OCI-LY7 (cell line): Measurements from ENCODE around the gene DMRT3. TPM values are rescaled to one million over a fixed set of nuclear protein-coding genes. Genes with fewer than 3 reads are reported as not detected.

Experiments
- BruUV-seq: library from RNA; stranded (reverse); fragments of 400-500 nt; replicated peaks from 2 replicates; lab custom pipeline; 2021; lab: Mats Ljungman, UMichigan
- CTCF ChIA-PET: fragments of 300-600 bp; sonication (Branson Sonifier 250); formaldehyde crosslinking; loops from one replicate; lab custom pipeline; 2022; ENCODE audit warnings: antibody characterized with exemption; ENCODE audit not compliant: unreplicated experiment; lab: Charles Lee
- POLR2A ChIA-PET: fragments of 300-600 bp; sonication (Branson Sonifier 250); formaldehyde crosslinking; loops from one replicate; lab custom pipeline; 2022; ENCODE audit warnings: antibody characterized with exemption; lab: Charles Lee
- DNase-seq: peaks from one replicate; pipeline ENCODE4 v3.0.0-alpha.2; 2015; ENCODE audit warnings: low spot score
- H2AFZ ChIP-seq: fragments of 200-600 bp; sonication (generic), shearing (Covaris generic); 2 replicates; pipeline ENCODE4 v1.6.1; 2014; ENCODE audit warnings: mild to moderate bottlenecking, antibody characterized with exemption, low read length, moderate library complexity
- H3K27ac ChIP-seq: fragments of 200-600 bp; sonication (generic); 2 replicates; pipeline ENCODE4 v1.5.1; 2014; ENCODE audit warnings: mixed run types, low read depth, mild to moderate bottlenecking, moderate library complexity, low read length, inconsistent platforms; ENCODE audit not compliant: poor library complexity, severe bottlenecking
- H3K36me3 ChIP-seq: fragments of 200-600 bp; sonication (generic); 2 replicates; pipeline ENCODE4 v1.6.1; 2014; ENCODE audit warnings: mild to moderate bottlenecking, antibody characterized with exemption, low read length, moderate library complexity, mixed read lengths; ENCODE audit not compliant: insufficient read depth
- H3K4me1 ChIP-seq: fragments of 200-600 bp; sonication (generic); 2 replicates; pipeline ENCODE4 v1.5.1; 2014; ENCODE audit warnings: mild to moderate bottlenecking, low read length; ENCODE audit not compliant: insufficient read depth, poor library complexity, severe bottlenecking
- H3K4me2 ChIP-seq: fragments of 200-600 bp; sonication (generic); 2 replicates; pipeline ENCODE4 v1.6.1; 2014; ENCODE audit warnings: mild to moderate bottlenecking, low read length
- H3K4me3 ChIP-seq: fragments of 200-600 bp; sonication (generic); 2 replicates; pipeline ENCODE4 v1.5.1; 2014; ENCODE audit warnings: mild to moderate bottlenecking, low read depth, low read length; ENCODE audit not compliant: poor library complexity, severe bottlenecking
- H3K79me2 ChIP-seq: fragments of 200-600 bp; sonication (generic); 2 replicates; pipeline ENCODE4 v1.6.1; 2016; ENCODE audit warnings: low read depth, mild to moderate bottlenecking, low read length, moderate library complexity, mixed read lengths; ENCODE audit not compliant: insufficient read depth
- H3K9me2 ChIP-seq: fragments of 200-600 bp; sonication (generic); 2 replicates; pipeline ENCODE4 v1.6.1; 2016; ENCODE audit warnings: mild to moderate bottlenecking, low read length, mixed read lengths; ENCODE audit not compliant: insufficient read depth
- H3K9me3 ChIP-seq: fragments of 200-600 bp; sonication (generic); 2 replicates; pipeline ENCODE4 v1.6.1; 2014; ENCODE audit warnings: mild to moderate bottlenecking, mixed run types, low read length, mixed read lengths
- H4K20me1 ChIP-seq: fragments of 200-600 bp; sonication (generic); 2 replicates; pipeline ENCODE4 v1.6.1; 2014; ENCODE audit warnings: mild to moderate bottlenecking, antibody characterized with exemption, low read length, moderate library complexity, mixed read lengths; ENCODE audit not compliant: insufficient read depth
- EZH2phosphoT487 ChIP-seq: fragments of 200-600 bp; sonication (generic); IDR thresholded peaks from 2 replicates; pipeline ENCODE4 v1.6.1; 2018; ENCODE audit warnings: low read depth, borderline replicate concordance, mild to moderate bottlenecking, mixed run types, antibody characterized with exemption, low read length, moderate library complexity, mixed read lengths
- intact Hi-C: fragments of 100-400 bp; cut with micrococcal nuclease; formaldehyde crosslinking; loops from one replicate; pipeline ENCODE4 v1.10.0; 2022; ENCODE audit not compliant: unreplicated experiment
- total RNA-seq, 2 experiments: library from RNA; depleted of rRNA in 1 of 2; stranded (reverse); fragments of >200 nt in 1 of 2; shearing (Covaris generic) in 1 of 2; gene quantifications; 2 replicates each; pipeline ENCODE4 v1.2.3, GENCODE V29; 2014 to 2022
- TF ChIP-seq, protein P1 (sequence below): fragments of 200-600 bp; sonication (generic); conservative IDR thresholded peaks from 2 replicates; pipeline ENCODE4 v1.5.1; 2014; ENCODE audit warnings: mild to moderate bottlenecking, antibody characterized with exemption, low read length, moderate library complexity, mixed read lengths

DMRT3 gene
- total RNA-seq, 2 experiments from 2014 or later = not detected

DNA sequence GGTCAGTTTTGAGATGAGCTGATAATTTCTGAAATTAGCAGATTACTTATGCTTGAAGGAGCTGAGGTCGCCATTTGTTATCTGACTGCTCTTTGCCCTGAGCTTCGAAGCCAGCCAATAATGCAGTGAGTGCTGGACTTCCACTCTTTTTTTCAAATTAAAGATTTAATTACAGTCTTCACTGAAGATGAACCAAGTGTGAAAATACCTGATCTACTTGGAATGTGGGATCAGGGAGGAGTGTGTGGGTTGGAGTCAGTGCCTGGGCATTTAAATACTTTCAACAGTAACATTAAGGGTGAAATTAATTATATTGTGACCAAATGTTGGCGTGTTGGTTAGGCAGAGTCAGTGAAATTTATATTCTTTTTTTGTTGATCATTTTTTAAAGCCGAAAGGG, 23.9 kb upstream of the DMRT3 start:
- Histone ChIP-seq H3K9me2 (no peaks in the 10 kb centered on the region), H3K4me1 (no peaks in the 10 kb centered on the region), H3K36me3 (no peaks in the 10 kb centered on the region), H2AFZ (no peak overlapping the region), H3K79me2 (no peaks in the 10 kb centered on the region), H4K20me1 (no peaks in the 10 kb centered on the region), H3K4me2 (no peak overlapping the region), H3K4me3 (no peak overlapping the region), H3K9me3 (no peaks in the 10 kb centered on the region), H3K27ac (no peak overlapping the region)
- no peak for DNase-seq
- ChIA-PET POLR2A (interaction anchor here (0.6 to 1.4 kb wide), 2 partner anchors 10 to 1082 kb away, joined by 3 read pairs; no protein-coding TSS in a partner anchor), CTCF (no interaction called here)
- TF ChIP-seq, protein P1, sequence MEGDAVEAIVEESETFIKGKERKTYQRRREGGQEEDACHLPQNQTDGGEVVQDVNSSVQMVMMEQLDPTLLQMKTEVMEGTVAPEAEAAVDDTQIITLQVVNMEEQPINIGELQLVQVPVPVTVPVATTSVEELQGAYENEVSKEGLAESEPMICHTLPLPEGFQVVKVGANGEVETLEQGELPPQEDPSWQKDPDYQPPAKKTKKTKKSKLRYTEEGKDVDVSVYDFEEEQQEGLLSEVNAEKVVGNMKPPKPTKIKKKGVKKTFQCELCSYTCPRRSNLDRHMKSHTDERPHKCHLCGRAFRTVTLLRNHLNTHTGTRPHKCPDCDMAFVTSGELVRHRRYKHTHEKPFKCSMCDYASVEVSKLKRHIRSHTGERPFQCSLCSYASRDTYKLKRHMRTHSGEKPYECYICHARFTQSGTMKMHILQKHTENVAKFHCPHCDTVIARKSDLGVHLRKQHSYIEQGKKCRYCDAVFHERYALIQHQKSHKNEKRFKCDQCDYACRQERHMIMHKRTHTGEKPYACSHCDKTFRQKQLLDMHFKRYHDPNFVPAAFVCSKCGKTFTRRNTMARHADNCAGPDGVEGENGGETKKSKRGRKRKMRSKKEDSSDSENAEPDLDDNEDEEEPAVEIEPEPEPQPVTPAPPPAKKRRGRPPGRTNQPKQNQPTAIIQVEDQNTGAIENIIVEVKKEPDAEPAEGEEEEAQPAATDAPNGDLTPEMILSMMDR = no peak
- no peak for TF ChIP-seq EZH2phosphoT487
- BruUV-seq = no TSS peak
- intact Hi-C loops = no loop called here

DNA sequence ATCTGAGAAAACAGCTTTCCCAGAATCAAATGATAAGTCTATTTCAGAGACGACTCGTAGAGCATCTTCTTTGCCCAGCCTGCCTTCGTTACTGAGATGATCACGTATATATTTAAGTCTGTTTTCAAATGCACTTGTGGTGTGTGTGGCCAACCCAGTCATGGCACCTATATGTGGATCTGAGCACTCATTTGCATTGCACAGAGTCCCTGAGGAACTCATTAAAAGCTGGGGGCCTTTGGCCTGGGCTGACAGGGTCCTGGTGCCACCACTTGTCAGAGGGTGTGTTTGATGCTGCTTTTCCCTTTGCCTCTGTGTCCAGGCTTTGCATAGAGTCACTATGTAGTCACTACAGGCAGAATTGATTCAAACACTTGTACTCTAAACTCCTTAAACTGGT, 17.4 kb upstream of the DMRT3 start:
- ChIA-PET POLR2A (no interaction called here), CTCF (no interaction called here)
- no peak overlapping the region for H3K4me2 ChIP-seq
- H3K79me2 ChIP-seq = no peaks in the 10 kb centered on the region
- H3K9me3 ChIP-seq = no peaks in the 10 kb centered on the region
- H3K9me2 ChIP-seq = no peaks in the 10 kb centered on the region
- H3K27ac ChIP-seq = no peak overlapping the region
- no peaks in the 10 kb centered on the region for H3K4me1 ChIP-seq
- TF ChIP-seq, protein P1 = no peak
- no peak for TF ChIP-seq EZH2phosphoT487
- DNase-seq = no peak
- intact Hi-C loops = no loop called here
- no TSS peak for BruUV-seq
- no peaks in the 10 kb centered on the region for H4K20me1 ChIP-seq
- no peaks in the 10 kb centered on the region for H3K36me3 ChIP-seq
- no peak overlapping the region for H3K4me3 ChIP-seq
- H2AFZ ChIP-seq = no peak overlapping the region

DNA sequence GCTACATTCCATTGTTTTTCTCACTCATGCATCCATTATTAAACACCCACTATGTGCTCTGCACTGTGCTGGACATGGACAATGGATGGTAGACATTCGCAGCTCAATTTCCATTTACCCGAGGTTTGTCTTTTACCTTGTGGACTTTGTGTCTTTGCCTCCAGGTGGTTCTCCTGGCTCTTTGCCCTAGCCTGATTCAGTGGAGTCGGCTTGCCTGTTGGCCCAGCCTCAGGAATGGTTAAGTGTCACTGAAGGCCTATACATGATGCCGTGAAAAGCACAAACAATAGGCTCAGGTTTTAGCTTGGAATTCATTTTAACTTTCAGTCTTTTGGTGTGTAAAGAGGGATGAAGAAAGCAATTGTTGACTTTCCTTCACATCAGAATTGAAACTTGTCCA, 16.5 kb upstream of the DMRT3 start:
- TF ChIP-seq, protein P1 = no peak
- TF ChIP-seq EZH2phosphoT487 = no peak

More for the DNA sequence above, 16.5 kb upstream of the DMRT3 start:
- ChIA-PET CTCF (no interaction called here), POLR2A (no interaction called here)
- Histone ChIP-seq H3K4me3 (no peak overlapping the region), H3K79me2 (no peaks in the 10 kb centered on the region), H3K9me2 (no peaks in the 10 kb centered on the region), H3K9me3 (no peaks in the 10 kb centered on the region), H3K27ac (no peak overlapping the region), H3K4me1 (no peaks in the 10 kb centered on the region), H3K4me2 (no peak overlapping the region), H3K36me3 (no peaks in the 10 kb centered on the region), H2AFZ (no peak overlapping the region), H4K20me1 (no peaks in the 10 kb centered on the region)
- no peak for DNase-seq
- no TSS peak for BruUV-seq
- intact Hi-C loops = no loop called here
